Right ventricle myocardium superior (tissue), 1 donor: ENCODE results near the gene WBP2NL. TPM values are rescaled to one million over a fixed set of nuclear protein-coding genes. Genes with fewer than 3 reads are reported as not detected.

Experiments used
- ATAC-seq: fragments of 200-7000 bp; cut with Tn5 transposase; one replicate; pipeline ENCODE4 v1.9.1; 2020; ENCODE audit warnings: mild to moderate bottlenecking; ENCODE audit not compliant: poor library complexity
- DNase-seq: peaks from one replicate; pipeline ENCODE4 v3.0.0-alpha.2; 2020
- intact Hi-C: fragments of 100-400 bp; cut with DNase I; formaldehyde crosslinking; loops from one replicate; pipeline ENCODE4 v1.11.2; 2022
- total RNA-seq: library from RNA; stranded (reverse); fragmentation: NEBNext Ultra II Directional; extraction: Animal tissue kit (Norgen Biotek cat#: 25700); gene quantifications from one replicate; pipeline ENCODE4 v1.2.1, GENCODE V29; 2021
- donor health status: DM: no; HTN: yes; CAD: no; lungs with severe emphysema.

WBP2NL gene
- total RNA-seq, 1 donor from 2014 or later, result 0.16 TPM

DNA sequence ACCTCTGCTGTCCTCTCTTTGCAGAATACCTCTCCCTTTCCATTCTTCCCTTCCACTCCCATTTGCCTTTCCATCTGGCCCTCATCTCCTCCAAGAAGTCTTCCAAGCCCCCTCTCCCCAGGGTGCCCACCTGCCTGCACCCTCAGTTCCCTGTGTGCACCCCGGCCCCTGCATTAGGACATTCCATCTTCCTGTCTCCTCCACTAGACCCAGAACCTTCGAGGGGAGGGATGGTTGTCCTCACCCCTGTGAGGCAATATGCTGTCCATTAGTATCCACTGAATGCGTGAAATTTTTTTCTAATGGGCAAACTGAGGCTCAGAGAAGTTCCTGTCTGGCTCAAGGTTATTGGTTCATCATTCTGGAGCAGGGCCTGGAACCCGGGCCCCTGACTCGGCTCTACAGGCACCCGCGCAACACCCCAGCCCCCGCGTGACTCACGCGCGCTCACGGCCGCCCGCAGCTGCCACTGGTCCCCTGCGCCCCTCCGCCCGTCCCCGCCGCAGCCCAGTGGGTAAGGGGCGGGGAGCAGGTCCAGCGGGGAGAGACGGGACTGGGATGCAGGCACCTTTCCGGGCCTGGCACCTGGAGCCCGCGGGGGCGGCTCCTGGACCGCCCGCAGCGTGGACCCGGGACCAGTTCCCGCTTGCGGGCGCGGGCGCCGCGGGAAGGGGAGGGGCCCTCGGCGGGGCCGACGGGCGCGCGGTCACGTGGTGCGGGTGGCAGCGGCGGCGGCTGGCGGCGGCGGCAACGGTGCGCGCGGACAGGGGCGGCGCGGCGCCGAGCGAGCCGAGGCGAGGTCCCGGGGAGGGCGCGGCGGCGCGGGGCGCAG, 22.3 kb upstream of the WBP2NL start:
- DNase-seq (no peak), ATAC-seq (peak; percentile 77)
- intact Hi-C loops, result no loop called here

DNA sequence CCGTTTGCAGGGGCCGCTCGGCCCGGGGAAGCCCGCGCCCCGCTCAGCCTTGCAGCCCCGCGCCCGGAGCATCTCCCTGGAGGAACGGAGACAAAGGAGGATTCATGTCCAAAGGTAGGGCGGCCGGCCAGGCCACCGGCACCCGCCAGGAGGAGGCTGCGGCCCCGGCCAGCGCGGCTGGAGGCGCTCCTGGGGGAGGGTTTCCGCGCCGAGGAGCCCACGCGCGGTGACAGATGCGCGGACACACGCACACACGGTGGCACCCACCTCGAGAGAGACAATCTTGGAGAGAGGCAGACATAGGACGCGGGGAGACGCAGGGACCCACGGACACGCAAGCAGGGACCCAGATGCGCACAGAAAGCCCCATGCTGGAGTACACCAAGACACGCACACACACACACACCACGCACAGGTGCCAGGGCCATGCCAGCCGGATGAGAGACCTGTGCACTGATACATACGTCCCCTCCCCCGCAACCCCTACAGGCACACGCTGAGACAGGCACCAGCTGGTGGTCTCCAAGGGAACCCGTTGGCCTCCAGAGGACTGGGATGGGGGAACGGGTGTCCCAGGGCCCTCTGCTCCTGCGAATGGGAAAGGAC, 21.5 kb upstream of the WBP2NL start:
- DNase-seq (no peak), ATAC-seq (no peak)
- intact Hi-C loops, result no loop called here

DNA sequence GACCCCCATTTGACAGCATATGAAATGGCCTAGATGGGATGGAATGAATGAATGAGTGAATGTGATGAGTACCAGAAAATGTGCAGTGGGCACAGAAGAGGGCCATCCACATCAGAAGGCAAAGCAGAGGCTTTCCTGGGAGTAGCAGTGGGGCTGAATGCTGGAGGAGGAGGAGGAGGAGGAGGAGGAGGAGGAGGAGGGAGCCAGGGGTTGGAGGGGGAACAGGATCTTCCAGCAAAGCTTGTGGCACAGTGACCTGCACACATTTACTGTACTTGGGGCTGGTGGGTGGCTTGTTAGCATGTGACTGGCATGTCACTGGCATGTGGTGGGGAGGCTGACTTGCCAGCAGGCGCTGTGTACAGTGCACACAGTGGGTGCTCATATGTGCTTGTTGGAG, 19.9 kb upstream of the WBP2NL start:
- DNase-seq (no peak), ATAC-seq (no peak)
- intact Hi-C loops, result no loop called here

DNA sequence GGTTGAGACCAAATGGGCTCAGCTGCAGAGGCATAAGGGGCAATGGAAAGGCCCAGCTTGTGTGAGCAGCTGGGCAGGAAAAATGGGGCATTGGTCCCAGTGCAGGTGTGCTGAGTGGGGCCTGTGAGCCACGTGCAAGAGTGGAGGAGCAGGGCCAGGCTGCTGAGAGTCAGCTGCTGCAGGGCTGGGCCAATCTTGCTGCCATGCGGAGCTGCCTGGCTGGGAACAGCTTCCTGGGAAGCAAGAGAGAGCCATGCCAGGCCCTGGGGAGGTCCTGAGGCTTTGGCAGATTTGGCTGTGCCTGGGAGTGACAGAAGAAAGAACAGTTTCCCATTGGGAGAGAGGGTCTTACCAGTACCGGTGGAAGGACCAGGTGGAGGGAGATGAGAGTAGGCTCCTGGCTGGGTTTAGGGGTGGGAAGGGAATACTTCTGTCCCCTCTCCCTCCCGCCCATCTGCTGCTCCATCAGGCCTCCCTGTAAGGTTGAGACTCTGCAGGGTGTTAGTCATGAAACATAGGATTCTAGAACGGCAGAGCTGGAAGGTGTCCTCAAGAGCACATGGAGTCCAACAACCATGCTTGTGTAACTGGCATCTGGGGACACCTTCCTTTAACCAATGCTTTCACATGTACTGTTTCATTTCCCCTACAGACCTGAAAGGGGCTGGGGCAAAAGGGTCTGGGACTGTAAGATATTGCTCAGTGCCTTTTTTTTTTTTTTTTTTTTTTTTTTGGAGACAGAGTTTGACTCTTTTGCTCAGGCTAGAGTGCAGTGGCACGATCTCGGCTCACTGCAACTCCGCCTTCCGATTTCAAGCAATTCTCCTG, 19.0 kb upstream of the WBP2NL start:
- intact Hi-C loops, result no loop called here
- DNase-seq (no peak), ATAC-seq (no peak)

DNA sequence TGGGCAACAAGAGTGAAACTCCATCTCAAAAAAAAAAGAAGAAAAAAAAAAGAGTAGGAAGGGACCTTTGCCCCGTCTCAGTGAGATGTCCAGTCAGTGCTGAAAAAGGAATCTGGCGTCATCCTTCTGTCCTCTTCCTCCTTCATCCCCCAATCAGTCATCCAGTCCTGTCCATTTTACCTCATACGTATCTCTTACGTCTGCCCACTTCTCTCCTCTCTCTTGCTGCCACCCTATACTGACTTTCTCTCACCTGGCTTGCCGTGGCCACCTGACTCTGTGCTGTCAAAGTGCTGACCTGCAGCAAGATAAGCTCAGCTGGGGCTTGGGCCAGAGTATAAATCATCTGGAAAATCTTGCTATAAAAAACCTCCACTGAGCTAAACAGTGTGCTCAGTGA, 15.7 kb upstream of the WBP2NL start:
- DNase-seq (no peak), ATAC-seq (no peak)
- intact Hi-C loops, result no loop called here

DNA sequence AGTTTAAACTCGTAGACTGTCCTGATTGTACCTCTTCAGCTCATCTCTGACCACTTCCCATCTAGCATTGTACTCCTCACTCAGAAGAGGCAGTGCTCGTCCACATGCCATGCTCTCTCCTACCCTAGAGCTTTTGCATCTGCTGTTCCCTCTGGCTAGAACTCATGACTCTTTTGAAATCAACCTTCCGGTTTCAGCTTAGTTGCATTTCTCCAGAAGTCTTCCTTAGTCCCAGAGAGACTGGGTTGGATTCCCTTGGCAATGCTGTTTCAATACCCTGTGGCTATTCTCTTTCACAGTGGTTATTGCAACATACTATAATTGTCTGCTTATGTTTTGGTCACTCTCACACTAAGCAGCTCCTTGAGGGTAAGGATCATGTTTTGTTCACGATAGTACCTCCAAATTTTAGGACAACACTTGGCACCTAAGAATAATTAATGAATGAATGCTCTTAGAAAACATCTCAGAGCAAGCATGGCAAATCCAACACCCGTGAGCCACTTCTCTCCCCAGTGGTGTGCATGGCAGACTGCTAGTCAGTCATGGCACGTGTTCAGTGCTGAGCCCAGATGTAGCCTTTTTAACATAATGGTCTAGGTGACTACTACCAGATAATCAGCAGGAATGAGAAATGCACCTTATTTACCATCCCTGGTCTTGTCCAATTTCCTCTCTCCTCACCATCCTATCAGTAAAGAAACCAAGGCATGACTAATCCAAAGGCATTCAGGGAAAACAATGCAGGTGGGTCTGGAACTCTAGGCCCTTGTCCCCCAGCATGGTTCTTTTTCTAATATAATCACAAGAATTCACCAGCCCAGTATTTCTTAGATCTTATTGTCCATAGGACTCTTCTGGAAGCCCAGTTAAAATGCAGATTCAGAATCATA, 14.8 kb upstream of the WBP2NL start:
- no peak for DNase-seq
- intact Hi-C loops, result no loop called here
- no peak for ATAC-seq

DNA sequence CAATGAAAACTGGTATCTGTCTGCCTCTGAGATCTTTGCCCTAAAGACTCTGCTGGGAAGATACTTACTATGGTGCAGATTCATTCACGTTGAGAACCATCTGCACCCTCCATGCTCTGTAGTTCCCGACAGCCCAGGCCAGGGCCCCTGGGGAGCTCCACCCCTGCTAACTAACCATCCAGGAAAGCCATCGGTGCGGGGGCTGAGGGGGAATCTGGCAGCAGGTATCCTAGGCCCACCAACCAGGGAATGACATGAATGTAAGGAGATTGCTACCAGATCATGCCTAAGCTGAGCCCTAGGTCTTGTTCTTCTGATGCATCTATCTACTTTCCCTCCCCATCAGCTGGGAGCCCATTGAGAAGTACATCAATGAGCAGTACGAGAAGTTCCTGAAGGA, 11.3 kb upstream of the WBP2NL start:
- ATAC-seq, result no peak
- intact Hi-C loops, result no loop called here

DNA sequence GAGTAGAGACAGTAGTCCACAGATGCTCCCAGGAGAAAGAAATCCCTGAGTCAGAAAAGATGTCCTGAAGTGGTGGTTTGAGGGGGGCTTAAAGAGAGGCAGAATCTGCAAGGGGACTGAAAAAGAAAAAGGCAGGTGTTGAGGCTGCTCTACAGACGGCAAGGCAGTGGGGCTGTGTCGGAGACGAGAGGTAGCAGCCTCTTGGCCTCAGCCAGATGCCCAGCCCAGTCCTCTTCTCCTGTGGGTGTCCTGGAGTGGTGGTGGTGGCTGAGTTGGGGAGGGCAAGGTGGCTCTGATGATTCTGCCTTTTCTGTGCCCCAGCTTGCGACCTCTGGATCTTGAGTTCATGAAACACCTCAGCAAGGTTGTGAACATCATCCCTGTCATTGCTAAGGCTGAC, 9.3 kb upstream of the WBP2NL start:
- DNase-seq (no peak), ATAC-seq (no peak)
- intact Hi-C loops, result no loop called here

More for the DNA sequence above, 11.3 kb upstream of the WBP2NL start:
- no peak for DNase-seq

DNA sequence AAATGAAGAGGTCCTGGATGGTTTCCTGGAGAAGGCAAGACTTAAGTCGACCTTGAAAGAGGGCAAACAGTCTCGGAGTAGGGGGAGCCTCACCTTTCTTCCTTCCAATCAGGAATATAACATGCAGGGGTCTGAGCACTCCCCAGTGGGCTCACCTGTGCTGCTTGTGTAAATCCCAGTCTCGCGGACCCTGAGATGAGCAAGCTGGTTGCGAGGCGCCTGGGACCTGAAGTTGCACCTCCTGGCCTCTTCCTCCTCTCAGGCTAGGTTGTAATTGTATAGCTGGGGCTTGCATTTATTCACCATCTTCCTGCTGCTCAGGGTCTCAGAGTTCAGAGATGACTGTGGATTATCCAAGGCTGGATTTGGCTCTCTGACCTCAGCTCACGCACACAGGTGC, 7.5 kb upstream of the WBP2NL start:
- intact Hi-C loops, result no loop called here
- ATAC-seq, result no peak
- DNase-seq, result no peak

DNA sequence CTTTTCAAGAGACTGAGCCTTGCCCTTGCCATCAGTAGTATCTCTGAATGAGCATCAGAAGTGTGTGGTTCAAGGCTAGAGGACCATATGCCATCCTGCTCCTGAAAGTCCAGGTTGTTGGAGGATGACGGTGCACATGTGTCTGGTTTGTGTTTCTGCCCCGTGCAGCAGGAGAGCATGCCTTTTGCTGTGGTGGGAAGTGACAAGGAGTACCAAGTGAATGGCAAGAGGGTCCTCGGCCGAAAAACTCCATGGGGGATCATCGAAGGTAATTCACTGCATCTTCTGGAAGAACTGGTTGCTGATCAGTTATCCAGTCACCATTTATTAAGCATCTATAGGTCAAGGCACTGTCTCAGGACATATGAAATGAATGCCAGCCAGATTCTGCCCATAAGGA, 6.1 kb upstream of the WBP2NL start:
- intact Hi-C loops, result no loop called here
- no peak for ATAC-seq
- no peak for DNase-seq

DNA sequence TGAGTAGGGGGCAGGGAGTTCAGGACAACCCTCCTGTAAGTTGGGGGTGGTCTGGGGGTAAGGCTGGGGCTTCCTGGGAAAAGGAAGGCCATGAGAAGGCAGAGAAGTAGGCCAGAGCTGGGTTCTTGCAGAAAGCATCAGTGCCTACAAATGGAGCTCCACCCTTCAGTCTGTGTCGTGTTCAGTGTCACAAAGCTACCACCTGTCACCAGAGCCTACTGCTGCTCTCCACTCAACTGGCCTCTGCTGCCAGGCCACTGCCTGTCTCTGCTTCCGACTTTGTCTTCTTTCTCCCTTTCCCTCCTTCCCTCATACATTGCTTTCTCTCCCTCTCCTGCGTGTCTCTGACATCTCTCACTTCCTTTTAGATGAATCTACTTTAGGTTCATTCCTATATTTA, 3.4 kb upstream of the WBP2NL start:
- DNase-seq (no peak), ATAC-seq (no peak)
- intact Hi-C loops, result no loop called here

DNA sequence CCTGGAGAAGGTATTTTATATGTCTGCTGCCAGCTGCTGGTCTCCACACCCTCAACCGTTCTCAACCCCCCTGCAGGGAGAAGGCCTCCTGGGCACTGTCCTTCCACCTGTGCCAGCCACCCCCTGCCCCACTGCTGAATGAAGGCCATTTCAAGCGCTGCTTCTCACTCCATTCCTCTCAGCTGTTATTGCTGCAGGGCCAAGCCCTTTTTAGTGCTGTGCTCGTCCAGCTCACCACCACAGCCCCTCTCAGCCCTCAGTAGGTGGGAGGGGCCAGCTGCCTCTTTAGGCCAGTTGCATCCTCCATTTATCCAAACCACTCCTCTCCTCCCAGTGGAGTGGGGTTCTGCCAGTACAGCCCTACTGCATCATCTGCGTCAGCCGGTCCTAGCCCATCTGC, 1.8 kb upstream of the WBP2NL start:
- intact Hi-C loops, result no loop called here
- DNase-seq (no peak), ATAC-seq (no peak)

DNA sequence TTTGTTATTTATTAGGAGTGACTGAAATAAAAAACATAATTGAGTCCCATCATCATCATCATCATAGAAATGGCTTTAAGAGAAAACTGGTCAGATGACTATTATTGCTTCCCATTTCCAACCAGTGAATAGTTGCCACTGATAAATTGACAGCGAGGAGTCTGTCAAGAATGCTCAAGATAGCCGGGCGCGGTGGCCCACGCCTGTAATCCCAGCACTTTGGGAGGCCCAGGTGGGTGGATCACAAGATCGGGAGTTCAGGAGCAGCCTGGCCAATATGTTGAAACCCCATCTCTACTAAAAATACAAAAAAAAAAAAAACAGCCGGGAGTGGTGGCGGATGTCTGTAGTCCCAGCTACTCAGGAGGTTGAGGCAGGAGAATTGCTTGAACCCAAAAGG, 1.9 kb downstream of the WBP2NL start:
- intact Hi-C loops, result no loop called here
- no peak for DNase-seq
- ATAC-seq, result no peak

DNA sequence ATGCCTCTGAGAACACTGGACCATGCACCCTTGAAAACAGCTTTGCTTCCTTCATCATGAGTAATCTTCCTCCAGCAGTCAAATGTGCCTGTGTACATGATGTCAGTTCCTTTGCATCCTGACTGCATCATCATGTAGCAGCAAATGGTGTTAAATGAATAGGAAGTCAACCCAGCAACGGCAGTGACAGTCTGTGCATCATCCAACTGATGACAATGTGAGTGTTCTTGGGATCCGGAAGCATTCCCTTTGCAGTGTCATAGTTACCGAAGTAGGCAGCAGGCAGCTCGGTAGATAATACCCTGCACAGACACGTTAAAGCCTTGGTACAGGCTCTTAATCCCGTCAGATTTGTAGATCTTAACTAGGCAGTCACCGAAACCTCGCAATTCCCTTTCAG, 2.5 kb downstream of the WBP2NL start:
- DNase-seq (no peak), ATAC-seq (no peak)
- intact Hi-C loops, result no loop called here

DNA sequence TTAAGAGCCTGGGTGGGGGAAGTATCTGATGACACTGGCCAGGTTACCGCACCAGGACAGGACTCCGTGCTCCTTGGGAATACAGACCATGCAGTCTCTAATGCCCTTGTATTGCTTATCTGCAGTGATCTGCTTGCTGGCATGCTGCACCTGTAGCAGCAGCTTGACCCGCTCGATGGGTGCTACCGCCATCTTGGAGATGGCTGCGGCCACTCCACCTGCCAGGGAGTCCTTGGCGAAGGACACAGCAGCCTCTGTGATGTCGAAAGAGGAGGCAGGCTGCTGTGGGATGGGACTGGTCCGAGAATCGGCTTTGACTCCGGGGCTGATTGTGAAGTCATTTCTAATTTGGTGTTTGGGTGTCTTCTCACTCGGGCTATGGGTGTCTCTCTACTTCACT, 3.1 kb downstream of the WBP2NL start:
- ATAC-seq, result no peak
- intact Hi-C loops, result no loop called here
- no peak for DNase-seq

DNA sequence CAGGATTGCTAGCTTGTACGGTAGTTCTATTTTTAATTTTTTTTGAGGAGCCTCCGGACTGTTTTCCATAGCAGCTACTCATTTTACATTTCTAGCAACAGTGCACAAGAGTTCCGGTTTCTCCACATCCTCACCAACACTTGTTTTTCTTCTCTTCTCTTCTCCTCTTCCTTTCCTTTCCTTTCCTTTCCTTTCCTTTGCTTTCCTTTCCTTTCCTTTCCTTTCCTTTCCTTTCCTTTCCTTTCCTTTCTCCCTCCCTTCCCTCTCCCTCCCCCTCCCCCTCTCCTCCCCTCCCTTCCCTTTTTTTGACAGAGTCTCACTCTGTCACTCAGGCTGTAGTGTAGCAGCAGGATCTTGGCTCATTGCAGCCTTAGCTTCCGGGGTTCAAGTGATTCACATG, 9.3 kb downstream of the WBP2NL start:
- no peak for ATAC-seq
- DNase-seq, result no peak
- intact Hi-C loops, result no loop called here

DNA sequence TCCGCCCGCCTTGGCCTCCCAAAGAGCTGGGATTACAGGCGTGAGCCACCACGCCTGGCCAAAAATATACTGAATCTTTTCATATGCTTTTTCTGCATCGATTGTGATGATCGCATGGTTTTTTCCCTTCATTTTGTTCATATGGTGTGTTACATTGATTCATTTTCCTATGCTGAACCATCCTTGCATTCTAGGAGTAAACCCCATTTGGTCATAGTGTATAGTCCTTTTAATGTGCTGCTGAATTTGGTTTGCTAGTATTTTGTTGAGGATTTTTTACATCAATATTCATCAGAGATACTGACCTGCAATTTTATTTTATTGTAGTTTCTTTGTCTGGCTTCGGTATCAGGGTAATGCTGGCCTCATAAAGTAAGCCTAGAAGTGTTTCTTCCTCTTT, 12.2 kb downstream of the WBP2NL start:
- no peak for DNase-seq
- intact Hi-C loops, result no loop called here
- ATAC-seq, result no peak

DNA sequence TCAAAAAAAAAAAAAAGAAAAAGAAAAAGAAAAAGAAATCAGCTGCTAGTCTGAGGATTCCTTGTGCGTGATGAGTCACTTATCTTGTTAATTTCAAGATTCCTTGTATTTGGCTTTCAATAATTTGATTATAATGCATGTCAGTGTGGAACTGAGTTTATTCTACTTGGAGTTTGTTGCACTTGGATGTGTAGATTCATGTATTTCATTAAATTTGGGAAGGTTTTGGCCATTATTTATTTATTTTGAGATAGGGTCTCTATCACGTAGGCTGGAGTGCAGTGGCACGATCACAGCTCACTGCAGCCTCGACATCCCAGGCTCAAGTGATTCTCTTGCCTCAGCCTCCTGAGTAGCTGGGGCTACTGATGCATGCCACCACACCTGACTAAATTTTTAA, 14.8 kb downstream of the WBP2NL start:
- no peak for ATAC-seq
- intact Hi-C loops, result no loop called here
- DNase-seq, result no peak

DNA sequence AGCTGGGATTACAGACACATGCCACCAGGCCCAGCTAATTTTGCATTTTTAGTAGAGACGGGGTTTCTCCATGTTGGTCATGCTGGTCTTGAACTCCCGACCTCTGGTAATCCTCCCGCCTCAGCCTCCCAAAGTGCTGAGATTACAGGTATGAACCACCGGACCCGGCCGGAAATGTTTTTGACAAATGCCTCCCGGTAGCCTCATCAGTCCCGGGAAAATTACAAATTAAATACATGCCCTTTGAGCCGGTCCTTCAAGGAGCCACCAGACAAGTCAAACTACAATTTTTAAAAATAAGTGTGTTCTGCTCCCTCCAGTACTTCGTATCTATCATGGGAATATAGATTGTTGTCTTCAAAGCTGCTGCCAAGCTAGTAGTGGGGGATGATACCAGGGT, 17.5 kb downstream of the WBP2NL start:
- ATAC-seq (no peak), DNase-seq (no peak)
- intact Hi-C loops, result no loop called here
